Mucosa of rectum (tissue), 2 donors: ENCODE data around the gene C5orf58.

ENCODE experiments used
- H3K27ac ChIP-seq, 2 donors: one replicate each; pipeline ENCODE4 v1.7.0; 2013; ENCODE audit warnings: inconsistent platforms in 2 of 2, low read depth in 2 of 2, low read length in 2 of 2
- H3K27me3 ChIP-seq, 2 donors: one replicate each; pipeline ENCODE4 v1.7.0; 2013; ENCODE audit warnings: low read length in 2 of 2; ENCODE audit not compliant: control insufficient read depth in 2 of 2, insufficient read depth in 2 of 2
- H3K36me3 ChIP-seq, 2 donors: one replicate each; pipeline ENCODE4 v1.7.0; 2013; ENCODE audit warnings: low read length in 2 of 2; ENCODE audit not compliant: control insufficient read depth in 2 of 2, insufficient read depth in 2 of 2
- H3K4me1 ChIP-seq, 2 donors: one replicate each; pipeline ENCODE4 v1.7.0; 2013; ENCODE audit warnings: low read length in 2 of 2, mild to moderate bottlenecking in 1 of 2; ENCODE audit not compliant: control insufficient read depth in 2 of 2, insufficient read depth in 2 of 2
- H3K4me3 ChIP-seq, 2 donors: one replicate each; pipeline ENCODE4 v1.7.0; 2013; ENCODE audit warnings: low read length in 2 of 2
- H3K9ac ChIP-seq, 2 donors: one replicate each; pipeline ENCODE4 v1.7.0; 2013; ENCODE audit warnings: low read length in 2 of 2, low read depth in 1 of 2, mild to moderate bottlenecking in 1 of 2
- H3K9me3 ChIP-seq, 2 donors: one replicate each; pipeline ENCODE4 v1.7.0; 2013; ENCODE audit warnings: low read length in 2 of 2; ENCODE audit not compliant: control insufficient read depth in 2 of 2
- donor health status: healthy.
- donor health status: Normal muscosa, but diverticular disease.

C5orf58 gene

GRCh38 chr5:170252720-170253350, 20.1 kb downstream of the C5orf58 start:
- H3K9ac ChIP-seq = no peak overlapping the region
- no peak overlapping the region for H3K27ac ChIP-seq
- no peak overlapping the region for H3K4me3 ChIP-seq
- H3K36me3 ChIP-seq = peaks cover 0 to 14% of the 10 kb centered on the region in 2 donors
- no peaks in the 10 kb centered on the region for H3K27me3 ChIP-seq
- no peaks in the 10 kb centered on the region for H3K4me1 ChIP-seq
- no peaks in the 10 kb centered on the region for H3K9me3 ChIP-seq

GRCh38 chr5:170254056-170254455, 21.3 kb downstream of the C5orf58 start:
- H3K27me3 ChIP-seq = no peaks in the 10 kb centered on the region
- H3K4me3 ChIP-seq = no peak overlapping the region
- H3K27ac ChIP-seq = no peak overlapping the region
- H3K4me1 ChIP-seq = no peaks in the 10 kb centered on the region
- peaks cover 3 to 14% of the 10 kb centered on the region in 2 donors for H3K36me3 ChIP-seq
- no peaks in the 10 kb centered on the region for H3K9me3 ChIP-seq
- H3K9ac ChIP-seq = no peak overlapping the region

- Histone ChIP-seq H3K4me3 (no peak overlapping the region), H3K36me3 (peaks cover 3 to 10% of the 10 kb centered on the region in 2 donors), H3K9me3 (no peaks in the 10 kb centered on the region), H3K27ac (no peak overlapping the region), H3K4me1 (no peaks in the 10 kb centered on the region), H3K9ac (no peak overlapping the region), H3K27me3 (no peaks in the 10 kb centered on the region)
Observed at GRCh38 chr5:170256571-170256970, 23.8 kb downstream of the C5orf58 start.

- H3K27ac ChIP-seq = no peak overlapping the region
- no peaks in the 10 kb centered on the region for H3K9me3 ChIP-seq
- peaks cover 3 to 10% of the 10 kb centered on the region in 2 donors for H3K36me3 ChIP-seq
- no peak overlapping the region for H3K9ac ChIP-seq
- H3K4me3 ChIP-seq = no peak overlapping the region
- no peaks in the 10 kb centered on the region for H3K4me1 ChIP-seq
- no peaks in the 10 kb centered on the region for H3K27me3 ChIP-seq
Observed at GRCh38 chr5:170257370-170257769, 24.6 kb downstream of the C5orf58 start.

DNA sequence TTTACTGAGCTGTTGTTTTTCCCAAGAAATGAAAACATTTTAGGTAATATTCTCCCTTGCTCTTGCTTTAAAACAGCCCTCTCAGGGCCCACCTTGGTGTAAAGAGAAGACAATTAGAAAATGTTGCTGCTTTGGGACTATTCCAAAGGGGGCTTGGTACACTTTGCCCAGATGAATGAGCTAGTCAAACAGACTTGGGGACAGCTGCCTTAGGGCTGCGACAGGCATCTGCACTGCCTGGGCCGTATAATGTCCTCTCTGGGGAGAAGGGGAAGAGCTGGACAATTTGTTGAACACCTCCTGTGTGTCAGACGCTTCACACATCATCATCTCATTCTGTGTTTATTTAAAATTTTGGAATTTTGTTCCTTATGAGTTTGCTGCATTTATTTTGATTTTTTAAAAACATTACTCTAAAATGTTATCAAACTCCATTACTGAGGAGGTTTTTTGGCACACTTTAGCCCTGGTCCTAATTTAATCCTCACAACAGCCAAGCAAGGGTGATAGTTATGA, 28.8 kb downstream of the C5orf58 start:
- no peak overlapping the region for H3K9ac ChIP-seq
- H3K36me3 ChIP-seq = peaks cover 3 to 6% of the 10 kb centered on the region in 2 donors
- no peak overlapping the region for H3K27ac ChIP-seq
- peaks cover 0 to 3% of the 10 kb centered on the region in 2 donors for H3K4me1 ChIP-seq
- H3K9me3 ChIP-seq = no peaks in the 10 kb centered on the region
- no peaks in the 10 kb centered on the region for H3K27me3 ChIP-seq
- H3K4me3 ChIP-seq = no peak overlapping the region

- Histone ChIP-seq H3K4me1 (peaks cover under 1 to 3% of the 10 kb centered on the region in 2 donors), H3K9ac (peak overlapping the region in 1 of 2 donors; percentile 42), H3K36me3 (peaks cover 3 to 4% of the 10 kb centered on the region in 2 donors), H3K9me3 (no peaks in the 10 kb centered on the region), H3K27ac (peak overlapping the region in 1 of 2 donors; percentile 48), H3K27me3 (no peaks in the 10 kb centered on the region), H3K4me3 (no peak overlapping the region)
Observed at GRCh38 chr5:170262061-170263045, 29.6 kb downstream of the C5orf58 start.

DNA sequence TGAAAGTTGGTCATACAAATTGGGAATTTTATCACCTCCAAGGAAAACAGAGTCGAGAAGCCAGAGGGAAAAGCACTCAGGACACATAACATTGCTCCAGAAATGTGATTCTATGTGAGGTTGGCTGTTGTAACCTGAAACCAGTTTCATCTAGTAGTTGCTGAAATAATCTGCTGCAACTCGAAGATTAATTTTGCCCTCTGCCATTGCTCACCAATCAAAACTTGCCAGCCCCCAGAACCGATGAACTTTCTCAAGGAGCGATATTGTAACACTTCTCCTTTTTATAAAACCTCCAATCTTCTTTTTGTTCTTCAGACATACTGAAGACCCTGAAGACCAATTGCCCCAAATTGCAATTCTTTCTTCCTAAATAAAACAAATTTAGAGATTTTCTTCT, 31.1 kb downstream of the C5orf58 start:
- Histone ChIP-seq H3K4me3 (no peak overlapping the region), H3K27ac (no peak overlapping the region), H3K9me3 (no peaks in the 10 kb centered on the region), H3K4me1 (peaks cover 8 to 9% of the 10 kb centered on the region in 2 donors), H3K36me3 (peaks cover 0 to 4% of the 10 kb centered on the region in 2 donors), H3K27me3 (no peaks in the 10 kb centered on the region), H3K9ac (no peak overlapping the region)

DNA sequence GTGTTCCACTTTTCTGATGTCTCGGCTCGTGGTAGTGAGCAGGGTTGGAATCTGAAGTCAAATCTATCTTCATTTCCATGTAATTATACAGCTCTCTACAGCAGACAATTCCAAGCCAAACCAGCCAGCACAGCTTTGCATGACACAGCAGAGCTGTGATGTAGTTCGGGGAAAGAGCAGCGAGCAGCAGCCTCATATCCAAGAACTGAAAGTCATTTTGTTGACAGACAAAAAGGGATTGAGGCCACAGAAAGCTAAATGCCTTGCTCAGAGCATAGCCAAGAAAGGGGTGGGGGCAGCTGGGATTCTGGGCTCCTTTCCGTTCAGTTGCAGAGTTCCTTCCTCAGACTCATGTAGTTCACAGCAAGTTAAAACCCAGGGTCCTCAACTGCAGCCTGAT, 32.7 kb downstream of the C5orf58 start:
- Histone ChIP-seq H3K4me1 (peaks cover 8 to 16% of the 10 kb centered on the region in 2 donors), H3K9me3 (no peaks in the 10 kb centered on the region), H3K27ac (no peak overlapping the region), H3K27me3 (no peaks in the 10 kb centered on the region), H3K9ac (no peak overlapping the region), H3K36me3 (peaks cover 0 to 6% of the 10 kb centered on the region in 2 donors), H3K4me3 (no peak overlapping the region)

DNA sequence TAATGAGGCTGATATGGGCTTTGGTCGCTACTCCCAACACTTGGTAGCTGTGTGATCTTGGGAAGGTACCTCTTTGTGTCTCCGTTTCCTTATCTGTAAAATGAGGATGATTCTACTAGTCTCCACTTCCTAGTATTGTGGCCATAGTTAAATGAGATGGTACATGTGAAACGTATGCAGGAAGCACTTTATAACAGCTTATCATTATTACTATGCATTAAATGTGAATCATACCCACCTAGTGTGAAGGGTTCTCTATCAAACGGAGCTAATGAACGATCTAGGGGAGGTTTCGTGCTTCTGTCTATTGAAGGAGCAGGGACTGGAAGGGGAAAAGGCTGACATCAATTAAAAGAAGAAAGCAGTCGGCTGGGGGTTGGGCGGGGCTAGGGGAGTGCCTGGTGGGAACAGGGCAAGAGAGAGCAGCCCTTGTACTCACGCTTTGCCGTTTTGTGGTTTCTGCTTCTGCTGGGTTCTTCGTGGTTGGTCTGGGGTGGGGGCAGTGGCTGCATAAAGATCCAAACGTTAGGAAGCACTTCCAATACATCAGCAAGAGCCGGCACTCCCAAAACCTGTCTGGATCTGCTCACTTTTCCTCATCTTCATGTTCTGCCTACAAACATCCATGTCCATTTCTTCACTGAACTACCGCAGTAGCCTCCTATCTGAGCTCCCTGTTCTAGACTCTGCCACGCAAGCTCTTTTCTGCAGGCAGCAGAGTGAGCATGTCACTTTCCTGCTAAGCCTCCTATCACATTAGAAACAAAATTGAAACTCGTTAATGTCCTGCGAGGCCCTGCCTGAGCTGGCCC, 34.0 kb downstream of the C5orf58 start:
- Histone ChIP-seq H3K4me1 (peaks cover 8 to 16% of the 10 kb centered on the region in 2 donors), H3K27me3 (no peaks in the 10 kb centered on the region), H3K27ac (no peak overlapping the region), H3K4me3 (no peak overlapping the region), H3K9ac (no peak overlapping the region), H3K36me3 (peaks cover 0 to 8% of the 10 kb centered on the region in 2 donors), H3K9me3 (no peaks in the 10 kb centered on the region)
